Coronary artery (tissue), 2 donors: ENCODE results near the gene SMIM29.
A peak's percentile ranks its signal among the peaks of the same experiment; 100 is the strongest.

Experiments used
- DNase-seq: peaks from one replicate; pipeline ENCODE4 v3.0.0-alpha.2; 2017; ENCODE audit warnings: low spot score
- H3K27ac ChIP-seq, 2 donors: fragments of 200-600 bp; sonication (generic); one replicate each; pipeline ENCODE4 v1.5.1; 2016 to 2019
- H3K4me3 ChIP-seq: fragments of 200-600 bp; sonication (generic); 2 replicates; pipeline ENCODE4 v1.5.1; 2016; ENCODE audit warnings: mild to moderate bottlenecking, moderate library complexity
- CTCF ChIP-seq: fragments of 200-600 bp; sonication (generic); IDR thresholded peaks from one replicate; pipeline ENCODE4 v1.5.1; 2019; ENCODE audit warnings: antibody characterized with exemption

The SMIM29 gene

GRCh38 chr6:34248727-34249468 is at the start of gene SMIM29:
SMIM29 (minus strand) TSS chr6:34249006; CDS start chr6:34247791, 1,215 bp downstream.
- peak within 1 kb of the TSS; percentile 91 for H3K4me3 ChIP-seq

GRCh38 chr6:34295721-34296120 is 46.9 kb upstream of the SMIM29 start:
- TF ChIP-seq CTCF: no peak
- no peak for DNase-seq
- Histone ChIP-seq H3K27ac (peak overlapping the region in 1 of 2 donors; percentile 46), H3K4me3 (no peak overlapping the region)

More at GRCh38 chr6:34248727-34249468, at the start of gene SMIM29:
- DNase-seq: peak; percentile 98
- peak; percentile 96 for TF ChIP-seq CTCF
- H3K27ac ChIP-seq: peak within 1 kb of the TSS; percentile 86 to 95

- no peak for DNase-seq
- TF ChIP-seq CTCF: no peak
- Histone ChIP-seq H3K4me3 (no peak overlapping the region), H3K27ac (no peak overlapping the region)
These were observed 44.1 kb upstream of the SMIM29 start for GRCh38 chr6:34292954-34293353.

GRCh38 chr6:34289137-34289536 is 40.3 kb upstream of the SMIM29 start:
- H3K27ac ChIP-seq: no peak overlapping the region

GRCh38 chr6:34288581-34288980 is 39.8 kb upstream of the SMIM29 start:
- TF ChIP-seq CTCF: no peak
- Histone ChIP-seq H3K4me3 (no peak overlapping the region), H3K27ac (peak overlapping the region in 1 of 2 donors; percentile 20)
- no peak for DNase-seq

More at GRCh38 chr6:34289137-34289536, 40.3 kb upstream of the SMIM29 start:
- no peak for TF ChIP-seq CTCF
- DNase-seq: no peak
- no peak overlapping the region for H3K4me3 ChIP-seq

GRCh38 chr6:34285448-34286164 is 36.8 kb upstream of the SMIM29 start:
- TF ChIP-seq CTCF: no peak
- Histone ChIP-seq H3K4me3 (no peak overlapping the region), H3K27ac (peak overlapping the region in 1 of 2 donors; percentile 70)
- DNase-seq: no peak
